GM13976 (cell line): Measurements from ENCODE around the gene PARVA.

ENCODE experiments used
- DNase-seq: peaks from one replicate; pipeline ENCODE4 v3.0.0; 2012; ENCODE audit warnings: low spot score
- CTCF ChIP-seq: IDR thresholded peaks from 2 replicates; pipeline ENCODE4 v1.5.1; 2012; ENCODE audit warnings: borderline replicate concordance, mild to moderate bottlenecking; ENCODE audit not compliant: insufficient read depth; ENCODE audit errors: extremely low read depth, missing control alignments, control extremely low read depth
- in situ Hi-C: fragments of 300-500 bp; cut with MboI; formaldehyde crosslinking; loops from one replicate; pipeline ENCODE4 v1.12.0; 2022; ENCODE audit warnings: low sequenced_read_pairs, mixed read lengths, inconsistent platforms; ENCODE audit not compliant: unreplicated experiment

Gene PARVA

DNA sequence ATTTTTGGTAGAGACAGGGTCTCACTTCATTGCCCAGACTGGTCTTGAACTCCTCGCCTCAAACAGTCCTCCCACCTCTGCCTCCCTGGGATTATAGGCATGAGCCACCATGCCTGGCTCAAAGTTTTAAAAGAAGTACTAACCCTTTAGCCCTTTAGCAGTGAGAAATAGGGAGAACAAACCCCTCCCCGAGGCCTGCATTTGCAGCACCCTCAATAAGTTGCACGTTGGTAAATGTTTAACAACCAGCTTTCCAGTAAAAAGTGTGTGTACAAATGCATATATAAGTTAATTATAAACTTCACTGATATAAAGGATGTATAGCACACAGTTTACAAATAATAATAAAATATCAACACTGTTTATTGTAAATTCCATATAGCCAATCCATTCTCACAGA, 51.8 kb downstream of the PARVA start:
- in situ Hi-C loops: no loop called here
- no peak for DNase-seq
- no peak for TF ChIP-seq CTCF

GRCh38 chr11:12430351-12430750, 53.0 kb downstream of the PARVA start:
- DNase-seq: no peak
- in situ Hi-C loops: no loop called here
- TF ChIP-seq CTCF: no peak

DNA sequence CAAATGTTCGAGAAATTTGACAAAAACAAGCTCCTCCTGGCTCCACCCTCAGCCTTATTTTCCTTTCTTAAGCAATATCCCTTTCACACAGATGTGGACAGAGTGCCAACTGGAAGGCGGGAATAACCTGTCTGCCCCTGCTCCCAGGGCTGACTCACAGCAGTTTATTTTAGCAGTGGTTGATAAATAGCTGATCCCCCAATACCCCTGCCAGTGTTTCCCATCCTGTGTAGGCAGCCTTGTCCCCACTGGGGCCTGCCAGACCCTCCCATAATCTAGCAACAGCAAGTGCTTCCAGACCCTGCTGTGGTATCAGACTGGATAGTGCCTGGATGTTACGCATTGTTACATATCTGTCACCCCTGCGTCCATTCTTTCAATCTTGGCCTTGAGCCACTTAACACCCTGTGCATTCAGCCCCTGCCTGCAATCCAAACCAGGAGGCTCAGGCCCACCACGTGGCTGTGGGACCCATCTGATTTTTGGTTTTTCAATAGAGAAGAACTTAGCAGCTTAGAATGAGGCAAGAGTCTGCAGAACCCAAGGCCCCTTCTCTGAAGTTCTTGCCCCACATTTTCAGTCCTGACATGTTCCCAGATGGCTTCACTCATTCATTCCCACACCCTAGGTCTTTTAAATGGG, 53.7 kb downstream of the PARVA start:
- TF ChIP-seq CTCF: no peak
- DNase-seq: no peak
- in situ Hi-C loops: no loop called here

DNA sequence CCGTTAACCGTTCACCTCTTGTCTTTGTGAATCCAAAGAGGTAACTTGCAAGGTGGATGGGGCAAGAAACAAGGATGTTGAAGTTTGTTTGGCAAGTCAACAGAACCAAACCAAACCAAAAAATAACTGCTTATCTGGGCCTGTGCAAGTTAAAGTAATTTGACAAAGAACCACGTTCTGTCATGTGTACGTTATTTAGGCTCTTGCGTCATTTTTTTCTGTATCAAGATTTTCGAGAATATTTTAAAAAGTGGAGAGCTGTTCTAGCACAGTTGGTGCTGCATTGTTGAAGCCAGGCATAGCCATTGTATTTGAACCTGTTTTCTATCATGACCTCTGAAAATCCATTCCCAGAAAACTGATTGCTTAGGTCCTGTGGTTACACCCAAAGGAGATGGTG, 55.1 kb downstream of the PARVA start:
- DNase-seq: no peak
- in situ Hi-C loops: no loop called here
- no peak for TF ChIP-seq CTCF

DNA sequence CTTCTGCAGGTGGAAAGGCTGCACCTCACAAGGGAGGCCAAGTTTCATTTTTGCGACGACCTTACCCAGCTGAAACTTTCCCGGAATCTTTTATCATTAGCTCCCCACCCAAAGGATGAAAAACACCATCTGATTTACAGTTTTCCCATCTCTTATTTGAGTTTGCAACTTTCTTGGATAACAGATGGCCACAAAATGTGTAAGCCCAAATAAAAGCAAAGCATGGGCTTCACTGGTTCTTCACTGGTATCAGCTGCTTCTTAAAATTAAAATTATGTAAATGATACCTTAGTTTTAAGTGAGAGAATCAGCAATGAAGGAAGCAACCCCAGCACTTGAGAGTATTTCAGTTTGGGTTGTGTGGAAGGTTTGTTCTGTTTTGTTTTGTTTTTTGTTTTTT, 55.8 kb downstream of the PARVA start:
- TF ChIP-seq CTCF: no peak
- in situ Hi-C loops: no loop called here
- DNase-seq: no peak

DNA sequence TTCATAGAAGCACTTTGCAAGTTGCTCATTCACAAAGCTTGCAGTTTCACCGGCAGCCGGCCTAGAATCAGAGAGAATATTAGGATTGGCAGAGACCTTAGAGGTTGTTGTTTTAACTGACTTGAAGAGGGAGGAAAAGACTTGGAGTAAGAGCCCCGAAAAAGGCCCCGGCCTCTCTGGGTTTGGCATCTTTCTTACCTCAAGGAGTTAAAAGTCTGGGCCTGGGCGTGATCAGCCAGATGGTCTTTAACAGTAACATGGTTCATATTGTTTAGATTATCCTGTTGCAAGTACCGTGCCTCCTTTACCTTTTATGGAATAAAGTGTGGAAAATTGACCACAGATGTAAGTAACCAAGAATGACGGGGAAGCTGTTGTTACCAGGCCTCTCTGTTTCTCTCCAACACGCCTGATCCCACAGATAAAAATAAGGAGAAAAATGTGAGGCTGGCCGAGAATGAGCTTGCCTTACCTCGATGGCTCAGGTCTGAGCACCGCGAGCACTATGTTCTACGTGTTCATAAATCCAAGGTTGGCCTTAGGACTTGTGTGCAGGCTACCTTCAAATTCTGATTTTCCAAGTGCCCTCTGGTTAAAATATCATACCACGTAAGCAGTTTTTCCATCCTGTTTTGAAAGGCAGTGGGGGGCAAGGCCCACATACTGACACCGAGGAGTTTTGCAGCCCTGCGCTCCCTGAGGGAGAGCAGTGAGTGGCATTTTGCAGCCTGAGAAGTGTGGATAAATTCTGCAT, 56.4 kb downstream of the PARVA start:
- TF ChIP-seq CTCF: no peak
- in situ Hi-C loops: no loop called here
- DNase-seq: no peak

- no peak for DNase-seq
- TF ChIP-seq CTCF: no peak
- in situ Hi-C loops: no loop called here
These were observed 56.9 kb downstream of the PARVA start for GRCh38 chr11:12434325-12434654.
